ENCODE results near the gene PFDN2. TPM values are rescaled to one million over a fixed set of nuclear protein-coding genes. Genes with fewer than 3 reads are reported as not detected.
A peak's percentile ranks its signal among the peaks of the same experiment; 100 is the strongest.

The PFDN2 gene
- total RNA-seq, 5 donors from 2014 or later (not counting 1 experiment from before 2014, with no cell fraction given): 32.4 to 48.3 (median 42.1) TPM

DNA sequence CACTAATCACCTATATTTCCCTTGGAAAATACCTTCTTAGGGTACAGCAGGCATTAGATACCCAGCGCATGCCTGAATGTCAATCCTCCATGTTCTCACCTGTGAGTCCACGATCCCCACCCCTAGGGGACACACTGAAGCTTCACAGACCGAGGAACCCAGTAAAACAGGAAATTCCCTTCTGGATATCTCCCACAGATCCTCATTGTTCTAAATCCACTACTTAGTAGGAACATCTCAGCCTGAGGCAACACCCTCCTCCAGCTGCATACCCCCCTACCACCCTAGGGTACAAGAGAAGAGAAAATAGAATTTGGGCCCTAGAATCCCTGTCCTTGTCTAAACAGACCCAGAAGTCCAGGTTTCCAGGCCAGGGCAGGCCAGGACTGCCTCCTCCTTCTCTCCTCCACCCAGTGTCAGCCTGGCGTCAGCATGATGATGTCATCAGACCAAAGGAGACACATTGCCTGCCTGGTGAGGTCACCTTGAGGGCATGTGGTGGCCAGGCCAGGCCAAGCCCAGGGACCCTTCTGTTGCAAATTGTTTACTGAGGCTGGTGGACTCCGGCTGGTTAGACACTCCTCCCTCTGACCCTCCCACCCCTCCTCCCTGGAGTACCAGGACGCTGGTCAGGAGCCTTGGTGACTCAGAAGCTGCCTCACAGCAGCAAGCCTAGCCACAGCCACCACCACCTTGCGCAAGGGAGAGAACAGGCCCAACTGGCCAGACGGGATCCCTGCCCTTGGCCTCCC, 34.7 kb downstream of the PFDN2 start:
- POLR2A ChIA-PET: no interaction called here
- no peaks in the 10 kb centered on the region for H3K36me3 ChIP-seq (ENCODE audit: control insufficient read depth in 2 of 2, extremely low read depth in 1 of 2, insufficient read depth in 1 of 2, low read length in 1 of 2)
- CTCF ChIA-PET: interaction anchor here in 1 of 2 donors (0.8 kb wide), 1 partner anchor 13 kb away, joined by 3 read pairs; no protein-coding TSS in a partner anchor
- no peak overlapping the region for H3K27ac ChIP-seq (ENCODE audit: low read length)
- peaks cover 0 to 5% of the 10 kb centered on the region in 2 experiments for H3K27me3 ChIP-seq (replicated peaks in 1 of 2; ENCODE audit: control insufficient read depth in 2 of 2, extremely low read depth in 1 of 2, insufficient read depth in 2 of 2, low read length in 1 of 2)
- Mint-ChIP-seq H3K9me3 (no peaks in the 10 kb centered on the region), H3K4me1 (no peaks in the 10 kb centered on the region), H3K27ac (no peak overlapping the region), H3K27me3 (no peaks in the 10 kb centered on the region), H3K36me3 (no peaks in the 10 kb centered on the region), H3K4me3 (no peak overlapping the region)
- ATAC-seq (replicated peaks in 1 of 4) (no peak), DNase-seq (peak in 4 of 35 experiments; percentile 17 to 54 (median 22))
- H3K9me3 ChIP-seq: no peaks in the 10 kb centered on the region
- no peak overlapping the region for H3K4me3 ChIP-seq (ENCODE audit: control insufficient read depth in 1 of 2, extremely low read depth in 1 of 2, low read length in 1 of 2)
- no peaks in the 10 kb centered on the region for H3K4me1 ChIP-seq (ENCODE audit: control insufficient read depth in 1 of 2, extremely low read depth in 1 of 2, insufficient read depth in 2 of 2, low read length in 2 of 2)
- WGBS (ENCODE audit: insufficient coverage): 87% methylated on average over 7 of the region's 8 CpGs

DNA sequence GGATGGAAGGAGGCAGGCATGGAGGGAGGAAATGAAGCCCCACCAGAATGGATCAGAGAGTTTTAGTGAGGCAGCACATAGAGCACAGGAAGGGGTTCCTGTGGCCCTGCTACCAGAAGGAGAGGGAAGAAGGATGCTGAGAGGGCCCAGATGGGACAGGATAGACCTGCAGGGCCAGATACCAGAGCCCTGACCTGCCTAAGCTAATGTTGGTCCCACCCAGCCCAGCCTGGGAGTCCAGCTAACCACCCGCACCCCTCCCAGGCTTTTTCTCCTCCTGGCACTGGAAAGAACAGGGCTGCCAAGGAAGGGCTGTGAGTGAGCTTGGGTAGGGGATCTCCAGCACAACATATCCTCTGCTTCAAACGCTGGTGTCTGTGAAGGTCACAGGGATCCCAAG, 35.4 kb downstream of the PFDN2 start:
- Mint-ChIP-seq H3K4me3 (no peak overlapping the region), H3K9me3 (no peaks in the 10 kb centered on the region), H3K36me3 (no peaks in the 10 kb centered on the region), H3K27ac (no peak overlapping the region), H3K27me3 (no peaks in the 10 kb centered on the region), H3K4me1 (no peaks in the 10 kb centered on the region)
- Histone ChIP-seq H3K36me3 (ENCODE audit: control insufficient read depth in 2 of 2, extremely low read depth in 1 of 2, insufficient read depth in 1 of 2, low read length in 1 of 2) (no peaks in the 10 kb centered on the region), H3K4me3 (ENCODE audit: control insufficient read depth in 1 of 2, extremely low read depth in 1 of 2, low read length in 1 of 2) (no peak overlapping the region), H3K9me3 (no peaks in the 10 kb centered on the region), H3K27ac (ENCODE audit: low read length) (no peak overlapping the region), H3K27me3 (replicated peaks in 1 of 2; ENCODE audit: control insufficient read depth in 2 of 2, extremely low read depth in 1 of 2, insufficient read depth in 2 of 2, low read length in 1 of 2) (peaks cover 0 to 5% of the 10 kb centered on the region in 2 experiments), H3K4me1 (ENCODE audit: control insufficient read depth in 1 of 2, extremely low read depth in 1 of 2, insufficient read depth in 2 of 2, low read length in 2 of 2) (no peaks in the 10 kb centered on the region)
- ChIA-PET CTCF (interaction anchor here in 1 of 2 donors (0.8 kb wide), 1 partner anchor 14 kb away, joined by 3 read pairs; no protein-coding TSS in a partner anchor), POLR2A (no interaction called here)
- ATAC-seq (replicated peaks in 1 of 4) (no peak), DNase-seq (no peak)
- WGBS (ENCODE audit: insufficient coverage): no CpG with 5 or more reads among the region's 2 CpGs

DNA sequence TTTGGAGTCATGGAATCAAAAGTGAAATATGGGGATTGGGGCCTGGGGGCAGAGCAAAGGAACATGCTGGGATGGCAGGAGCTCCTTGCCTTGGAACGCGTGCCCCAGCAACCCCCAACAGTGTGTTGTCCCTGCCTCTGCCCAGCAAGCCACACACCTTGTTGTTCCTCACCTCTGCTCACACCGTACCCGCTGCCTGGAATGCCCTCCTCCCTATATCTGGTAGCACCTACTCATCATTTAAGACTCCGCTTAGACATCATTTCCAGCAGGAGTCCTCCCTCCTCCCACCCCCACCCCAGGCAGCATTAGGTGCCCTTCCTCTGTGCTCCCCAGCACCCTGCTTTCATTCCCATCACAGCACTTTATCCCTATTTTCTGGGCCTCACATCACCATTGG, 36.3 kb downstream of the PFDN2 start:
- no peaks in the 10 kb centered on the region for H3K9me3 Mint-ChIP-seq

DNA sequence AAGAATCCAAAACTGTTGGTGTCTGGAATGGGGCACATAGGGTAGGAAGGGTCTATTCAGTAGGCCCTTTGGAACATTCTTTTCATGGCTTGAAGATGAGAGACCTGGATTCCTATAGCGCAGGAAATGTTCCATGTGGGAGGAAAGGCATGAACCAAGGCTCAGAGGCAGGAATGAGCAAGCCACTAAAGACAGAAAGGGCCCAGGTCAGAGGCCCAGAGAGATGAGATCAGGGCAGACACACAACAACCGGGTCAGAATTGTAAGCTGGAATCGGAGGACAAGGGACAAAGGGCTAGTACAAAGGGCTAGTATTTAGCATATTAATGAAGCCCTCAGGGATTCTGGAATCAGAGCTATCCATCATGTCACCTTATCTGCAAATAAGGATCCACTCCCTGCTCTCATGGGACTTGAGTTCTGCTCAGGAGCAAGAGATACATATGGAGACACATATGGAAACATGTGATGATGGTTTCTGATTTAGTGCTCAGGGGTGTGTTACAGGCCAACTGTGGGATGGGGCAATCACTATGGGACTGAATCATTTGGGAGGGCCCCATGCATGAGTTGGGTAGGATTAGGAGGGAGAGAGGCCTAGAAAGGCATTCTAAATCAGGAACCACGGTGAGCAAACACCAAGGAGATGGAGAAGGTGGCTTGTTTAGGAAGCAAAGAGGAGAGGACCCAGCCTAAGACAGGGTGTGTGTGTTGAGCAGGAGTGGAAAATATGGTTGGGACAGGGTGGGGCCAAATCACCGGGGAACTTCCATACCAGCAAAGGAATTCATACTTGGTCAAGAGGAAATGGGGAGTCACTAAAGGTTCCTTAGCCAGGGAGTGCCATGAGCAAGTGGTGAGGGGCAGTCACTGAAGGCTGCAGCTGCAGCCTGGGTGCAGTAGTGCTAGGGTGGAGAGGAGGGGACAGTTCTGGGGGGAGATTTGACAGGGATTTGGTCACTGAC, 37.1 kb downstream of the PFDN2 start:
- H3K27me3 ChIP-seq (replicated peaks in 1 of 2; ENCODE audit: control insufficient read depth in 2 of 2, extremely low read depth in 1 of 2, insufficient read depth in 2 of 2, low read length in 1 of 2): peaks cover 0 to 5% of the 10 kb centered on the region in 2 experiments
- 88% methylated on average over 2 of the region's 5 CpGs for WGBS (ENCODE audit: insufficient coverage)
- H3K27me3 Mint-ChIP-seq: no peaks in the 10 kb centered on the region
- ChIA-PET POLR2A (no interaction called here), CTCF (no interaction called here)
- ATAC-seq (replicated peaks in 1 of 4): no peak
- no peak overlapping the region for H3K27ac Mint-ChIP-seq
- no peaks in the 10 kb centered on the region for H3K36me3 ChIP-seq (ENCODE audit: control insufficient read depth in 2 of 2, extremely low read depth in 1 of 2, insufficient read depth in 1 of 2, low read length in 1 of 2)
- H3K36me3 Mint-ChIP-seq: no peaks in the 10 kb centered on the region
- no peaks in the 10 kb centered on the region for H3K9me3 Mint-ChIP-seq
- no peak overlapping the region for H3K4me3 Mint-ChIP-seq
- no peaks in the 10 kb centered on the region for H3K4me1 ChIP-seq (ENCODE audit: control insufficient read depth in 1 of 2, extremely low read depth in 1 of 2, insufficient read depth in 2 of 2, low read length in 2 of 2)
- no peaks in the 10 kb centered on the region for H3K9me3 ChIP-seq
- no peak for DNase-seq
- no peaks in the 10 kb centered on the region for H3K4me1 Mint-ChIP-seq
- no peak overlapping the region for H3K4me3 ChIP-seq (ENCODE audit: control insufficient read depth in 1 of 2, extremely low read depth in 1 of 2, low read length in 1 of 2)
- H3K27ac ChIP-seq (ENCODE audit: low read length): no peak overlapping the region

More for the DNA sequence above, 36.3 kb downstream of the PFDN2 start:
- H3K4me1 Mint-ChIP-seq: no peaks in the 10 kb centered on the region
- H3K4me3 ChIP-seq (ENCODE audit: control insufficient read depth in 1 of 2, extremely low read depth in 1 of 2, low read length in 1 of 2): no peak overlapping the region
- H3K27me3 ChIP-seq (replicated peaks in 1 of 2; ENCODE audit: control insufficient read depth in 2 of 2, extremely low read depth in 1 of 2, insufficient read depth in 2 of 2, low read length in 1 of 2): peaks cover 0 to 5% of the 10 kb centered on the region in 2 experiments
- WGBS (ENCODE audit: insufficient coverage): 78% methylated on average over 5 of the region's 5 CpGs
- no peaks in the 10 kb centered on the region for H3K36me3 Mint-ChIP-seq
- H3K36me3 ChIP-seq (ENCODE audit: control insufficient read depth in 2 of 2, extremely low read depth in 1 of 2, insufficient read depth in 1 of 2, low read length in 1 of 2): no peaks in the 10 kb centered on the region
- ATAC-seq (replicated peaks in 1 of 4) (no peak), DNase-seq (no peak)
- H3K27me3 Mint-ChIP-seq: no peaks in the 10 kb centered on the region
- POLR2A ChIA-PET: no interaction called here
- CTCF ChIA-PET: no interaction called here
- no peaks in the 10 kb centered on the region for H3K4me1 ChIP-seq (ENCODE audit: control insufficient read depth in 1 of 2, extremely low read depth in 1 of 2, insufficient read depth in 2 of 2, low read length in 2 of 2)
- H3K9me3 ChIP-seq: no peaks in the 10 kb centered on the region
- no peak overlapping the region for H3K4me3 Mint-ChIP-seq
- no peak overlapping the region for H3K27ac Mint-ChIP-seq
- no peak overlapping the region for H3K27ac ChIP-seq (ENCODE audit: low read length)

- H3K36me3 ChIP-seq (ENCODE audit: control insufficient read depth in 2 of 2, extremely low read depth in 1 of 2, insufficient read depth in 1 of 2, low read length in 1 of 2): no peaks in the 10 kb centered on the region
- POLR2A ChIA-PET: no interaction called here
- H3K9me3 ChIP-seq: no peaks in the 10 kb centered on the region
- no peaks in the 10 kb centered on the region for H3K4me1 ChIP-seq (ENCODE audit: control insufficient read depth in 1 of 2, extremely low read depth in 1 of 2, insufficient read depth in 2 of 2, low read length in 2 of 2)
- no peaks in the 10 kb centered on the region for H3K9me3 Mint-ChIP-seq
- no peak overlapping the region for H3K27ac ChIP-seq (ENCODE audit: low read length)
- no peaks in the 10 kb centered on the region for H3K27me3 Mint-ChIP-seq
- 76% methylated on average over 39 of the region's 41 CpGs for WGBS (ENCODE audit: insufficient coverage)
- CTCF ChIA-PET: no interaction called here
- no peak overlapping the region for H3K4me3 ChIP-seq (ENCODE audit: control insufficient read depth in 1 of 2, extremely low read depth in 1 of 2, low read length in 1 of 2)
- no peaks in the 10 kb centered on the region for H3K27me3 ChIP-seq (replicated peaks in 1 of 2; ENCODE audit: control insufficient read depth in 2 of 2, extremely low read depth in 1 of 2, insufficient read depth in 2 of 2, low read length in 1 of 2)
- H3K27ac Mint-ChIP-seq: no peak overlapping the region
- no peaks in the 10 kb centered on the region for H3K4me1 Mint-ChIP-seq
- DNase-seq: no peak
- ATAC-seq (replicated peaks in 1 of 4): no peak
- no peaks in the 10 kb centered on the region for H3K36me3 Mint-ChIP-seq
- no peak overlapping the region for H3K4me3 Mint-ChIP-seq
These were observed 38.3 kb downstream of the PFDN2 start for GRCh38 chr1:161079436-161080110.

DNA sequence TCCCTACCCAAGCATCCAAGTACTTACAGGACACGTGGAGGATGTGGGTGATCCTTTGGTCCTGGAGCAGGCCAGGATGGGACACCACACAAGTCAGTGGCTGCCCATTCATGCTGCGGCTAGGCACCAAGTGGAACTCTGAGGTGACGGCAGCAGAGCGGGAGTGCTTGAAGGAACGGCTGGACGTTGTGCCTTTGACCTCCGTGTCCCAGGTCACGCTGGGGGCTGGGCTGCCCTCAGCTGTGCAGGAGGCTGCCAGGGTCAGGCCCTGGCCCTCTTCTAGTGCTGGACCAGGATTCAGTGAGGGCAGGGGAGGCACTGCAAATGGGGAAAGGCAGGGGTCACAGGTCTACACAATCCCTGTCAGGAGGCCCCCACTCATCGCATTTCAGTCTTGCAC, 40.4 kb downstream of the PFDN2 start:
- Histone ChIP-seq H3K27me3 (replicated peaks in 1 of 2; ENCODE audit: control insufficient read depth in 2 of 2, extremely low read depth in 1 of 2, insufficient read depth in 2 of 2, low read length in 1 of 2) (no peaks in the 10 kb centered on the region), H3K4me1 (ENCODE audit: control insufficient read depth in 1 of 2, extremely low read depth in 1 of 2, insufficient read depth in 2 of 2, low read length in 2 of 2) (peaks cover 0 to 2% of the 10 kb centered on the region in 2 experiments), H3K36me3 (ENCODE audit: control insufficient read depth in 2 of 2, extremely low read depth in 1 of 2, insufficient read depth in 1 of 2, low read length in 1 of 2) (no peaks in the 10 kb centered on the region), H3K27ac (ENCODE audit: low read length) (no peak overlapping the region), H3K4me3 (ENCODE audit: control insufficient read depth in 1 of 2, extremely low read depth in 1 of 2, low read length in 1 of 2) (no peak overlapping the region), H3K9me3 (no peaks in the 10 kb centered on the region)
- Mint-ChIP-seq H3K4me3 (no peak overlapping the region), H3K36me3 (no peaks in the 10 kb centered on the region), H3K9me3 (no peaks in the 10 kb centered on the region), H3K27ac (no peak overlapping the region), H3K27me3 (no peaks in the 10 kb centered on the region), H3K4me1 (peaks cover 0 to 6% (median 4%) of the 10 kb centered on the region in 3 donors)
- 93% methylated on average over 8 of the region's 9 CpGs for WGBS (ENCODE audit: insufficient coverage)
- ChIA-PET POLR2A (no interaction called here), CTCF (no interaction called here)
- DNase-seq (no peak), ATAC-seq (replicated peaks in 1 of 4) (no peak)

All from T-cell (primary cell).